ENCODE measurements around the gene SLC22A23.
A peak's percentile ranks its signal among the peaks of the same experiment; 100 is the strongest.

SLC22A23 gene

DNA sequence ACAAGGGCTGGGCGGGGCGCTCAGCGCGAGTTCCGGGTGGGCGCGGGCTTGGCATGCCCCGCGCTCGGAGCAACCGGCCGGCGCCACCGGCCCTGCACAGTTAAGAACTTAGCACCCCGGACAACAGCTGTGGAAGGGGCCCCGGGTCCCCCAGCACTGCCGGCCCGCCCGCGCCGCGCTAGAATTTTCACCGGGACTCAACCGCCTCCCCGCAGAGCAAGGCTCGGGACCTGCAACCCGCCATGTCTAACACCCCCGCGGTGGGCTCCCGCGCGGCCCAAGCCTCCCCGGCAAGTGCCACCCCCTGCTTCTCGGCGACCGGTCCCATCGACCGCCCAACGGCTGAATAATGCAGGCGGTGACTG, 203.3 kb downstream of the SLC22A23 start:
- Histone ChIP-seq H3K4me1 (peaks cover 0 to 13% (median 7%) of the 10 kb centered on the region in 4 donors), H3K4me3 (no peak overlapping the region), H3K9me3 (no peaks in the 10 kb centered on the region), H3K27ac (no peak overlapping the region), H3K27me3 (peaks cover 0 to 11% of the 10 kb centered on the region in 2 donors), H3K36me3 (no peaks in the 10 kb centered on the region)
- intact Hi-C loops (cut with DNase I; ENCODE audit: low total_unique reads): loop anchor here (2.0 kb wide), 1 partner anchor 129 kb away; no protein-coding TSS in a partner anchor
- no peak for DNase-seq
- no peak for TF ChIP-seq CTCF (IDR thresholded peaks at IDR 0.05)

DNA sequence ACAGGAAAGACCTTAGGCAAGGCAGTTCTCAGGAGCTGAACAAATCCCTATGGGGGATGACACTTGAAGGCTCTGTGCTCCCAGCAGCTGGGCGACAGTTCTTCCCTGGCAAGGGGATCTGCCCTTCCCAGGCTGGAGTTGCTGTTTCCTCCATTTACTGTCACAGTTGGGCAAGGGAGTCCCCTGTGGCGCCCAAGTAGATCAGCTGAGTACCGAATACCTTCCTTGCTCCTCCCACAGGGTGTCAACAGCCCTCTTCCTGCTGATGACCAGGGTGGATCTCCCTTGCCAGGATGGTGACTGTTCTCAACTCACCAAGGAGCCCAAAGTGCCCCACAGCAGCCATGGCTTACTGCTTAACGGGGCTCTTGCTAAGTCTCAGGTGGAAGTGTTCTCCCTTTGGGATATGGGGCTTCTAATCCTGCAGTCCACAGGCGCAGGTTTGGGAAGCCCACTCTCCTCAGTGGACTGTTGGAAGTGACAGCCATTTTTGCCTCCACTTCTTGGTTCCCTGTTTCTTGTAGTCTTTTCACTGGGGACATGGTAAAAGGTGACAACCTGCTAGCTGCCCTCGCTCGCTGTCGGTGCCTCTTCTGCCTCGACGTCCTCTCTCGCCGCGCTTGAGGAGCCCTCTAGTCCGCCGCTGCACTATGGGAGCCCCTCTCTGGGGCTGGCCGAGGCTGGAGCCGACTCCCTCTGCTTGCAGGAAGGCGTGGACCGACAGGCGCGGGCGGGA, 203.8 kb downstream of the SLC22A23 start:
- intact Hi-C loops (cut with DNase I; ENCODE audit: low total_unique reads): loop anchor here (2.0 kb wide), 1 partner anchor 128 kb away; no protein-coding TSS in a partner anchor
- no peak overlapping the region for H3K27ac ChIP-seq
- peaks cover 0 to 14% (median 6%) of the 10 kb centered on the region in 4 donors for H3K4me1 ChIP-seq
- peaks cover 0 to 16% of the 10 kb centered on the region in 2 donors for H3K27me3 ChIP-seq
- no peaks in the 10 kb centered on the region for H3K36me3 ChIP-seq
- H3K4me3 ChIP-seq: no peak overlapping the region
- H3K9me3 ChIP-seq: no peaks in the 10 kb centered on the region
- no peak for TF ChIP-seq CTCF (IDR thresholded peaks at IDR 0.05)
- no peak for DNase-seq

DNA sequence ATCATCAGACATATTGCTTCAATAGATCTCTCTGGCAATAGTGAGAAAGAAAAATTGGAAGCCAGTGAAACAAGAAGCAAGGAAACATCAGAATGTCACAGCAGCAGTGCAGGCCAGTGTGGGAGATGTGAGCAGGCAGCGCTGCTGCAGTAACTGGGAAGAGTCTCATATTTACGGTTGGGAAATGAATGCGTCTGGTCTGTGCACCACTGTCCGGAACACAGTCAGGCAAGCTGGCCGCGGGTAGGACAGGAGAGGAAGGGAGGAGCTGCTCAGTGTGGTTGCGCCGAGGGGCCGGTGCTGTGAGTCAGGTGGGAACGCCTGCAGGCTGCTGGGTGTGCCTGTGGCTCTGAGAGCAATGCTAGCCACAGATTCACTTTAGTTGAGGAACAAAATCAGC, 204.5 kb downstream of the SLC22A23 start:
- Histone ChIP-seq H3K4me1 (peaks cover 0 to 19% (median 11%) of the 10 kb centered on the region in 4 donors), H3K36me3 (no peaks in the 10 kb centered on the region), H3K9me3 (no peaks in the 10 kb centered on the region), H3K27ac (no peak overlapping the region), H3K27me3 (peaks cover 0 to 20% of the 10 kb centered on the region in 2 donors), H3K4me3 (no peak overlapping the region)
- intact Hi-C loops (cut with DNase I; ENCODE audit: low total_unique reads): loop anchor here (2.0 kb wide), 1 partner anchor 128 kb away; no protein-coding TSS in a partner anchor
- TF ChIP-seq CTCF (IDR thresholded peaks at IDR 0.05): no peak
- no peak for DNase-seq

DNA sequence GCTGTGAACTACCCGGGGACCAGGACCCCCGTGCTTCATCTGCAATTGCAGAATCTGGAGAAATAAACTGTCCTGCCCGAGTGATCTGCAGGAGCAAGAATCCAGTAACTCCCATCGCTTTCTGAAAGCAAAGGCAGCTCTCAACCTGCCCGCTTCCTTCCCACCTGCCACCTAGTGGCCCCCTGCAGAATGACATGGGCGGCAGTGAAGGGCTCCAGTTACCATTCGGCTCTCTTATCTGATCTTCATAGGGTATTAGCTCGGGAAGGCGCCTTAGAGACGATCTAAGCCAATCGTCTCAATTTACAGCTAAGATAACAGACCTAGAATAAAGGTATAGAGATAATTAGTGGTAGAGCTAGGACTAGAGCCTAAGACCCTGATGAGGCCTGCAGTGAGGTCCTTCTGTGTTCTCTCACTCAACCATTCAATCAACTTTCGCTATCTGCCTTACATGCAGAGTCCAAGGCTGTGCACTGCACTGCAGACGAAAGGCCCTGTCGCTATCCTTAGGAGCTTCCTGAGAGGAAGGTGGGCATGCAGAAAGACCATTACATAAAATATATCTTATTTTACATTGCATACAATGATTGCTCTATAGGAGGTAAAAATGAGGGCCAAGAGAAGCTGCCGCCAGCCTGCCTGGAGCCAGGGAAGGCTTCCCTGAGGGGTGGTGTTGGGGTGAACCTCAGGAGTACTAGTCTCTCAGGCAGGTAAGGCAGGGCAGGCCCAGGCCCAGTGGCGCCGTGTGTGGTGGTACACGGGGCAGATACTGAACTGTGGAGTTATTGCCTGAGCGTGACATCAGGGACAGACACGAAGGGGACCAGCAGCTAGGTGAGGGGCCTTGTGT, 205.2 kb downstream of the SLC22A23 start:
- peak; percentile 79 to 88 for DNase-seq
- H3K4me1 ChIP-seq: peaks cover 0 to 21% (median 13%) of the 10 kb centered on the region in 4 donors
- intact Hi-C loops (cut with DNase I; ENCODE audit: low total_unique reads): loop anchor here (2.0 kb wide), 1 partner anchor 127 kb away; no protein-coding TSS in a partner anchor
- peak; percentile 96 for TF ChIP-seq CTCF (IDR thresholded peaks at IDR 0.05)
- H3K27me3 ChIP-seq: peaks cover 0 to 26% of the 10 kb centered on the region in 2 donors
- H3K27ac ChIP-seq: no peak overlapping the region
- H3K4me3 ChIP-seq: no peak overlapping the region
- no peaks in the 10 kb centered on the region for H3K36me3 ChIP-seq
- no peaks in the 10 kb centered on the region for H3K9me3 ChIP-seq

GRCh38 chr6:3250231-3250675, 206.6 kb downstream of the SLC22A23 start:
- Histone ChIP-seq H3K4me1 (peaks cover 0 to 21% (median 13%) of the 10 kb centered on the region in 4 donors), H3K27ac (no peak overlapping the region), H3K36me3 (no peaks in the 10 kb centered on the region), H3K27me3 (peaks cover 0 to 28% of the 10 kb centered on the region in 2 donors), H3K4me3 (no peak overlapping the region), H3K9me3 (no peaks in the 10 kb centered on the region)
- no peak for TF ChIP-seq CTCF (IDR thresholded peaks at IDR 0.05)
- peak in 1 of 2 donors; percentile 51 for DNase-seq
- intact Hi-C loops (cut with DNase I; ENCODE audit: low total_unique reads): no loop called here

All from tibial artery (tissue), 4 donors.